Measurements from ENCODE around the gene PSMB5. TPM values are rescaled to one million over a fixed set of nuclear protein-coding genes. Genes with fewer than 3 reads are reported as not detected.

The PSMB5 gene
- total RNA-seq, 1 donor from 2014 or later, result 183 TPM

Other genes with a start within 250 kb of the PSMB5 start
- gene SLC7A7, start 219.5 kb downstream of the PSMB5 start, total RNA-seq, result 5.0 and 6.7 TPM in 2 replicates
- 43.7 and 46.9 TPM in 2 replicates for gene MRPL52, start 205.0 kb downstream of the PSMB5 start, total RNA-seq
- gene MMP14, start 198.3 kb downstream of the PSMB5 start, total RNA-seq, result 43.3 and 80.2 TPM in 2 replicates
- gene LRP10, start 163.2 kb downstream of the PSMB5 start, total RNA-seq, result 37.3 and 44.0 TPM in 2 replicates
- gene REM2, start 151.7 kb downstream of the PSMB5 start, total RNA-seq, result under 0.01 TPM in 1 of 2 replicates, not detected in the other
- gene RBM23, start 115.8 kb downstream of the PSMB5 start, total RNA-seq, result 24.0 and 37.7 TPM in 2 replicates
- 35.3 and 41.9 TPM in 2 replicates for gene PRMT5, start 105.5 kb downstream of the PSMB5 start, total RNA-seq
- gene HAUS4, start 77.8 kb downstream of the PSMB5 start, total RNA-seq, result 6.3 and 28.5 TPM in 2 replicates
- 36.0 and 70.2 TPM in 2 replicates for gene AJUBA, start 52.3 kb downstream of the PSMB5 start, total RNA-seq
- 2.4 and 3.9 TPM in 2 replicates for gene C14orf93, start 24.8 kb downstream of the PSMB5 start, total RNA-seq
- not detected in 2 replicates for gene PSMB11, start 7.3 kb upstream of the PSMB5 start, total RNA-seq
- 0.60 and 2.0 TPM in 2 replicates for gene CDH24, start 22.6 kb upstream of the PSMB5 start, total RNA-seq
- 32.7 and 48.6 TPM in 2 replicates for gene ACIN1, start 60.2 kb upstream of the PSMB5 start, total RNA-seq
- gene C14orf119, start 60.6 kb upstream of the PSMB5 start, total RNA-seq, result 41.2 and 45.0 TPM in 2 replicates
- gene CIROP, start 70.1 kb upstream of the PSMB5 start, total RNA-seq, result not detected in 2 replicates
- gene CEBPE, start 84.4 kb upstream of the PSMB5 start, total RNA-seq, result not detected in 2 replicates
- gene SLC7A8, start 148.8 kb upstream of the PSMB5 start, total RNA-seq, result 0.44 TPM in 1 of 2 replicates, not detected in the other
- gene RNF212B, start 203.0 kb upstream of the PSMB5 start, total RNA-seq, result not detected in 2 replicates

Data from lung microvascular endothelial cell (primary cell).